ENCODE results near the gene KAZN. TPM values are rescaled to one million over a fixed set of nuclear protein-coding genes. Genes with fewer than 3 reads are reported as not detected.

Gene KAZN
- total and polyA plus RNA-seq, 2 donors from 2014 or later, result 17.4 to 60.8 TPM

GRCh38 chr1:14994148-14994547 is 395.7 kb downstream of the KAZN start:
- H3K9me3 ChIP-seq (ENCODE audit: control insufficient read depth in 2 of 3, insufficient read depth in 1 of 3, low read length in 3 of 3), result no peaks in the 10 kb centered on the region
- no peak overlapping the region for H3K27ac ChIP-seq (ENCODE audit: low read depth in 2 of 2, low read length in 2 of 2)
- H3K9ac ChIP-seq (ENCODE audit: low read length in 3 of 3), result no peak overlapping the region
- DNase-seq (no peak), FAIRE-seq (no peak)
- no peak overlapping the region for H3K4me3 ChIP-seq (ENCODE audit: low read length in 3 of 3)
- no peak for TF ChIP-seq CTCF (IDR thresholded peaks at IDR 0.05; ENCODE audit: borderline replicate concordance, extremely low read depth, insufficient read depth)
- peaks cover 0 to 31% (median 26%) of the 10 kb centered on the region in 3 donors for H3K4me1 ChIP-seq (ENCODE audit: control insufficient read depth in 2 of 3, insufficient read depth in 2 of 3, low read depth in 1 of 3, low read length in 3 of 3)
- H3K27me3 ChIP-seq (ENCODE audit: control insufficient read depth, insufficient read depth, low read length), result no peaks in the 10 kb centered on the region
- H3K36me3 ChIP-seq (ENCODE audit: control insufficient read depth in 2 of 3, insufficient read depth in 3 of 3, low read length in 3 of 3), result no peaks in the 10 kb centered on the region
- intact Hi-C loops (cut with DNase I), result no loop called here

GRCh38 chr1:14994841-14995437 is 396.5 kb downstream of the KAZN start:
- no peak overlapping the region for H3K9ac ChIP-seq (ENCODE audit: low read length in 3 of 3)
- no peak for DNase-seq
- H3K4me3 ChIP-seq (ENCODE audit: low read length in 3 of 3), result no peak overlapping the region

GRCh38 chr1:14996133-14997050 is 397.9 kb downstream of the KAZN start:
- FAIRE-seq (no peak), DNase-seq (peak in 1 of 5 donors; percentile 84)
- Histone ChIP-seq H3K9me3 (ENCODE audit: control insufficient read depth in 2 of 3, insufficient read depth in 1 of 3, low read length in 3 of 3) (no peaks in the 10 kb centered on the region), H3K4me3 (ENCODE audit: low read length in 3 of 3) (no peak overlapping the region), H3K36me3 (ENCODE audit: control insufficient read depth in 2 of 3, insufficient read depth in 3 of 3, low read length in 3 of 3) (no peaks in the 10 kb centered on the region), H3K9ac (ENCODE audit: low read length in 3 of 3) (no peak overlapping the region), H3K4me1 (ENCODE audit: control insufficient read depth in 2 of 3, insufficient read depth in 2 of 3, low read depth in 1 of 3, low read length in 3 of 3) (peaks cover 0 to 41% (median 32%) of the 10 kb centered on the region in 3 donors), H3K27ac (ENCODE audit: low read depth in 2 of 2, low read length in 2 of 2) (peak overlapping the region; percentile 69 to 76), H3K27me3 (ENCODE audit: control insufficient read depth, insufficient read depth, low read length) (no peaks in the 10 kb centered on the region)
- intact Hi-C loops (cut with DNase I), result no loop called here
- no peak for TF ChIP-seq CTCF (IDR thresholded peaks at IDR 0.05; ENCODE audit: borderline replicate concordance, extremely low read depth, insufficient read depth)

More at GRCh38 chr1:14994841-14995437, 396.5 kb downstream of the KAZN start:
- Histone ChIP-seq H3K9me3 (ENCODE audit: control insufficient read depth in 2 of 3, insufficient read depth in 1 of 3, low read length in 3 of 3) (no peaks in the 10 kb centered on the region), H3K27me3 (ENCODE audit: control insufficient read depth, insufficient read depth, low read length) (no peaks in the 10 kb centered on the region), H3K4me1 (ENCODE audit: control insufficient read depth in 2 of 3, insufficient read depth in 2 of 3, low read depth in 1 of 3, low read length in 3 of 3) (peaks cover 0 to 33% (median 31%) of the 10 kb centered on the region in 3 donors), H3K27ac (ENCODE audit: low read depth in 2 of 2, low read length in 2 of 2) (peak overlapping the region; percentile 9 to 41), H3K36me3 (ENCODE audit: control insufficient read depth in 2 of 3, insufficient read depth in 3 of 3, low read length in 3 of 3) (no peaks in the 10 kb centered on the region)
- intact Hi-C loops (cut with DNase I), result no loop called here
- TF ChIP-seq CTCF (IDR thresholded peaks at IDR 0.05; ENCODE audit: borderline replicate concordance, extremely low read depth, insufficient read depth), result no peak
- FAIRE-seq, result no peak

All from kidney (tissue), 14 donors.